ENCODE data around the gene RETN.

The RETN gene

GRCh38 chr19:7668842-7669241 is at the start of gene RETN:
Gene RETN (plus strand): TSS chr19:7669049. CDS start chr19:7669327, 278 bp downstream.
- DNase-seq: no peak

- no peak for DNase-seq
Observed at GRCh38 chr19:7619671-7620441, 49.0 kb upstream of the RETN start.

- no peak for DNase-seq
Observed at GRCh38 chr19:7620442-7621412, 48.1 kb upstream of the RETN start.

- DNase-seq: no peak
Observed at GRCh38 chr19:7622933-7623685, 45.7 kb upstream of the RETN start.

GRCh38 chr19:7623725-7624603 is 44.9 kb upstream of the RETN start:
- DNase-seq: no peak

- DNase-seq: no peak
Observed at GRCh38 chr19:7624810-7625209, 44.0 kb upstream of the RETN start.

- no peak for DNase-seq
Observed at GRCh38 chr19:7625763-7626372, 43.0 kb upstream of the RETN start.

- DNase-seq: no peak
Observed at GRCh38 chr19:7627166-7627565, 41.7 kb upstream of the RETN start.

GRCh38 chr19:7628589-7629311 is 40.1 kb upstream of the RETN start:
- no peak for DNase-seq

GRCh38 chr19:7629347-7630054 is 39.3 kb upstream of the RETN start, which contains the start of the genes PET100 and XAB2:
Gene PET100 (plus strand): TSS chr19:7629793. CDS start chr19:7629834, 41 bp downstream.
Gene XAB2 (minus strand): TSS chr19:7629545. CDS start chr19:7629527, 18 bp downstream.
- peak; percentile 95 for DNase-seq

GRCh38 chr19:7631577-7631976 is 37.3 kb upstream of the RETN start:
- no peak for DNase-seq

GRCh38 chr19:7632340-7633203 is 36.3 kb upstream of the RETN start:
- no peak for DNase-seq

GRCh38 chr19:7633698-7634097 is 35.2 kb upstream of the RETN start, which contains the start of gene PCP2:
Gene PCP2 (minus strand): TSS chr19:7633719. CDS start chr19:7633457, 262 bp downstream.
- DNase-seq: no peak

- DNase-seq: no peak
Observed at GRCh38 chr19:7635670-7636069, 33.2 kb upstream of the RETN start.

GRCh38 chr19:7636317-7636690 is 32.5 kb upstream of the RETN start:
- DNase-seq: no peak

- peak; percentile 91 for DNase-seq
Observed at GRCh38 chr19:7636691-7637373, 32.0 kb upstream of the RETN start, which contains the start of gene STXBP2. Gene STXBP2 (plus strand): TSS chr19:7637110. CDS start chr19:7637150, 40 bp downstream.

GRCh38 chr19:7637374-7638256 is 31.2 kb upstream of the RETN start:
- no peak for DNase-seq

Measured in stimulated activated CD4-positive, alpha-beta T cell treated with anti-CD3 and anti-CD28 coated beads, Interleukin-1b, Interleukin-23, amount 100 ng/mL, for 48 hours (primary cell).